CD4-positive, alpha-beta T cell treated with Interleukin-12 subunit alpha and Interleukin-12 subunit beta, for 1 hour (primary cell): ENCODE measurements around the gene TBC1D8.
A peak's percentile ranks its signal among the peaks of the same experiment; 100 is the strongest.

Source experiments
- DNase-seq: peaks from one replicate; pipeline ENCODE4 v3.0.0-alpha.2; 2020

The TBC1D8 gene

GRCh38 chr2:101023327-101024107, 127.7 kb downstream of the TBC1D8 start:
- DNase-seq = no peak

GRCh38 chr2:101022221-101022620, 129.0 kb downstream of the TBC1D8 start:
- no peak for DNase-seq

DNA sequence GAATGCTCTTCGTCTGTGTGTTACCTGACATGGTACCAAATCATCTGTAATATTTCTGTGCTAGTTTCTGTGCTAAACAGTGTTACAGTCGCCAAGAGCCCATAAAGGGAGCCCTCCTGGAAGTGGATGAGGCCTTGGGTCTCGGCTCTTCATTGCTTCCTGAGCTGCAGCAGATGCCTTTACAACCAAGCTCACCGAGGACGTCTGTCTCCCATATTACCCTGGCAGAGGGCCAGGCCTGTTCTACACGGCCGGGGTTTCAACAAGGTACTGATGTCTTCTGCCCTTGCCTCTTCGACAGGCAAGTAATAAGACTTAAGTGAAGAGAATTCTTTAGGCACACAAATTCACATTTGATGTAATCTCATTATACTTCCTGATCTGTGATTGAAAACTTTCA, 132.2 kb downstream of the TBC1D8 start:
- DNase-seq = no peak

DNA sequence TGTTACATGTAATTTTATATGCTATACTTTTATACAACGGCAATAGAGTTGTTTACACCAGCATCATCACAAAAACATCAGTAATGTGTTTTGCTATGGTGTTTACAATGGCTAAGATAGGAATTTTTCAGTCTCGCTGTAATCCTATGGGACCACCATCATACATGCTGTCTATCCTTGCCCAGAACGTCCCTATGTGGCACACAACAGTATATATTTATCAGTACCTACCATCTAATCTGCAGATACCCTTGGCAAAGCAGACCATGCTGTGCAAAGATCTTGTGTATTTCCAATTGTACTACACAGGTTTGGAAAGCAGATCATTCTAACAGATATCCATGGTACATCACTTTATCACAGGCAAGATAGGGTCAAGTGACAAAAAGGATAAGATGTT, 133.8 kb downstream of the TBC1D8 start:
- DNase-seq = no peak

DNA sequence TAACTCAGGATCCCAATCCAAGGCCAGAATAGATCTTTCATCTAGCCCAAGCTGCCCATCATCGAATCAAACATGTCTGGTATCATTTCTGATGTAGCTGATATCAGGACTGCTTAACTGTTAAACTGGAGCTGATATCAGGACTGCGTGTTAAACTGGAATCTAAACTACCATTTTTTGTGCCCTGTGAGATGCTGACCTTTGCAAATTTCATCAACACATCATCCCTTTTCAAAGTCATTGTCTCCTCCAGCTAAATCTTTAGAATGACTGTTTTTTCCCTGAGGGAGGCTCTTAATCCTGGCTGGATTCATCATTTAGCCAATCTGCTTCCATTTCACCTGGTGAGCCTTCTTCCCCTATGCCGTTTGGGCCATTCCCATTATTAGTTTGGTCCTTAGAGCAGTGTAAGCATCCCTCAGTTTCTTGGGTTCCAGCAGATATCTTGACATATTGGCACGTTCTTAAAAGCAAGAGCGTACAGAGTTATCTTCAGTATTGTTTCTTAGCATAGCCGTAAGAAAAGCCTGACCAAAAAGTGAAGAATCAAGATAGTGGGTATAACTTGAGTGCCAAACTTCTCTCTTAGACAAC, 136.8 kb downstream of the TBC1D8 start:
- no peak for DNase-seq

DNA sequence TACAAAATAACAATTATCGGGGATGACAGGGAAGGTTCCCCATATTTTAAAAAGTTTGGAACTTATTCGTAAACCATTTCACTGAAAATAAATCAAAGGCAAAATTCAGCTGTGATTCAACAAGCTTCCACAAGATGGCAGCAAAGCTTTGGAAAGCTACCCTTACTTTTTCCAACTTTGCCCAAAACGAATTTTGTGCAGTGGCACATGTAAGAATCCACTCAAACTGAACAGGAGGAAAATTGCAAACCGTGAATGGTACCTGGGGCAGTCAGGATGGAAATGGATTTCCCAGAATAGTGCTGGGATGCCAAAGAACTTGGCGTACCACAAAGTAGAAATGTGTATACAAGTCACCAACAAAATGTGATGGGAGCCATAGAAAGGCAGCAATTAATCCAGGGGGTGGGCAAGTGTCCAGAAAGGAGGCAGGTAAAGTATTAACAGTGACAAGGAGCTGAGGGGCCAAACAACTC, 138.4 kb downstream of the TBC1D8 start:
- peak; percentile 58 for DNase-seq

- no peak for DNase-seq
Measured at GRCh38 chr2:101012054-101012705, 139.0 kb downstream of the TBC1D8 start.

GRCh38 chr2:101011152-101011551, 140.0 kb downstream of the TBC1D8 start:
- no peak for DNase-seq

GRCh38 chr2:101007415-101008345, 143.5 kb downstream of the TBC1D8 start:
- no peak for DNase-seq

DNA sequence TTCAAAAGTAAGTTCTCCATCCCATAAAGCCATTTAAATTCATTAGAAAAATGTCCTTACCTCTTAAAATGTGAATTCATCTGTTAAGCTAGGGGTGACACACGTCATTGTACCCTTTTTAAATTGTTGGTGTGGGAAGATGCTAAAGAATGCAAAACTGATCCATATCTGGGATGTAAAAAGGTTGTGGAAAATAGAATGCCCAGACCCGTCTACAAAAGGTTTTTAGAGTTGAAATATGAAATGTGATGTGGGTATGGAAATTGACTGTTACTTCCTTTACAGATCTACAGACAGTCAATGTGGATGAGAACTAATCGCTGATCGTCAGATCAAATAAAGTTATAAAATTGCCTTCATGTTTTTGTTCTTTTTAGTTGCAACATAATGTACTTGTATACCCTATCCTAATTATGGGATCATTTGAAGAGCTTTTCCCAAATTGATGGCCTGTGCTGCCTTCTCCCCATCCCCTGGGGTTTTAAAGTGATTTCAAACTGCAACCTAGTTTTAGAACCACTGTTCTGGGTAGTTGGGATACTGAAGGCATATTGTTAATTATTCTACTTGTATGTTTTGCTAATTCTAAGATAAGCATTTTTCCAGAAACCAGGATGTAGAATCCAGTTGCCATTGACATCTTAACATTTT, 145.0 kb downstream of the TBC1D8 start:
- DNase-seq = no peak

- DNase-seq = no peak
Measured at GRCh38 chr2:101004620-101005325, 146.4 kb downstream of the TBC1D8 start.

- DNase-seq = no peak
Measured at GRCh38 chr2:101003278-101003775, 147.9 kb downstream of the TBC1D8 start.

GRCh38 chr2:101002562-101003277, 148.5 kb downstream of the TBC1D8 start:
- no peak for DNase-seq

GRCh38 chr2:101001691-101002561, 149.3 kb downstream of the TBC1D8 start, which contains the start of gene RPL31:
TSS of gene RPL31 (plus strand) at chr2:101002289. CDS start at chr2:101002702, 413 bp downstream.
- DNase-seq = peak; percentile 96

- DNase-seq = no peak
Measured at GRCh38 chr2:100999995-101000394, 151.2 kb downstream of the TBC1D8 start.

DNA sequence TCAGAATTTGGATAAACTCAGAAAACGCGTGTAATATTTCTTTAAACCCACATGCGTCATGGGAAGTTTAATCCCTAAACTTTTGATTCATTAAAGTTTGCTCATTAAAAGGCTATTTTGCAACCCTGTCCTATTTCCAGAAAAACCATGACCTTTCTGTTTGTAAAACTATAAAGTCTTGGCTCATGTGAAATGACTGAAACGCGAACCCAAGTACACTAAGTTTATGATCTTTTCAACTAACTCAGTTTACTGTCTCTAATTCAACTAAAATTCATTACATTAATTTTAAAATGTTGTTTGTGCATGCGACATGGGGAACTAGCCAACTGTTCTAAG, 153.0 kb downstream of the TBC1D8 start:
- DNase-seq = no peak

DNA sequence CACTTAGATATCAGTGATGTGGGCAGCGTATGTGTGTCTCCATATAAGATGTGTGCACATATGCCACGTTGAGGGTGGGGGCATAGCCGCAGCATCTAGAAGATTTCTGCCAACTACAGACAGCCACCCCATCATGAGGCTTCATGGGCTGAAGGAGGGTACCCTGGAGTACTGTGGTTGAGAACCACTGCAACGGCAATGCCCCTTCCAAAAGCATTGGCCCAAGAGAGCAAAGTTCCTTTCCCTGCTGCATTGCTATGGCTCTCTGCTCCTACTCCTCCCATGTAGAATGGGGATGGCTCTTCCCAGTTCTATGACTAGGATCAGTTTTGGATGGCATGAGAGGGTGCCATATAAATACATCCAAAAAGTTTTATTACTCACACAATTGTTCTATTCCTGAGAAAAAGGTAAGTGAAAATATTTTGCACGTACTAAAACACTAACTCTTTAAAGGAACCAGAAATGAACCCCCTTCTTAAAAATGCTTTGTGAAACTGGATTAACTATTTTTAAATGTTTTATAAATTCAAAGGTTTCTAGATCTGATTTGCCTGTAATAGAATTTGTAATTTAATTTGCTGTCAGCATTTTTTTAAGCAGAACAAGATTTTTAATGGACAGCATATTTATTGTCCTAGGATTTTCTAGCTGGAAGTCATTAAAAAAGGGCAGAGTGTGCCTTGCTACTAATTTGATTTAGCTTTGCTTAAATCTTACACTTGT, 153.5 kb downstream of the TBC1D8 start:
- DNase-seq = no peak

DNA sequence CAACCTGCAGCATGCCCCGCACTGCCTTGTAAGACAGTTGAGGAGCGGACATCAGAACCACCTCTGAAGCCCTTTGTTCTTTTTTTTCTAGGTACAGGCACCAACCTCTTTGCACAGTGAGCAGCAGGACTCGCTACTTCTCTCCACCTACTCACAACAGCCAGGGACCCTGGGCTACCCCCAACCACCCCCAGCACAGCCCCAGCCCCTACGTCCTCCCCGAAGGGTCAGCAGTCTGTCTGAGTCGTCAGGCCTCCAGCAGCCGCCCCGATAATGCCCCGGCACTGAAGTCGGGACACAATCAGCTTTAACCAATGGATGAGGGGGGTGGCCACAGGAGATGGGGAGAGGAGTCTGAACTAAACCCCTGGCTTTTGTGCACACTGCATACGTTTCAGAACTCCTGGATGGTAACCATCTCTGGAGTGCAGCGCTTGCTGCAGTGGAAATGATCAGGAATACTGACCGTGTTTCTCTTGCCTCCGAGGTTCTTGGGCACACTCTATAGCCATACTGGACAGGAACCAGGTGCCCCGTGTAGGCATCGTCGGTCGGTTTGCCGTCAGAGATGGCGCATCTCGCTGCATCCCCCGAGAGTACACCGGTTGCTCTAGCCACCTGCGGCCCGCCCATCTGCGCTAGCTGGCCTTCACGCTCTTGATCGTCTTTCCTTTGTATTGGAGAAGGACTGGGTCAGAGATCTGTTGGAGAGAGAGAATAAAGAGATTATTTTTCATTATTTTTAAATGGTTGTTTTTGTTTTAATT, 155.7 kb downstream of the TBC1D8 start:
- DNase-seq = no peak
